ENCODE data around the gene COG2.

COG2 gene

DNA sequence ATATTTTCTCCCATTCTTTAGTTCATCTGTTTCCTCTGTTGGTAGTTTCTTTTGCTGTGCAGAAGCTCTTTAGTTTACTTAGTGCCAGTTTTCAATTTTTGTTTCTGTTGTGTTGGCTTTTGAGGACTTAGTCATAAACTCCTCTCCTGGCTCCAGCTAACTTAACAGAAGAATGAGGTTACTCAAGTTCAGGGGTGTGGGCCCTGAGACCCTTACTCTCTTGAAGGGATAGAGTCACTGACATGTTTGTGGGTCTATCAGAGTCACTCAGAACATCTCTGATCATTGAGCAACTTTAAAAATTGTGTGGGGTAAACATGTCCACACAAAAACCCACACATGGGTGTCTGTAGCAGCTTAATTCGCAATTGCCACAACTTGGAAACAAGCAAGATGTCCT lies 57.4 kb downstream of the COG2 start:
- DNase-seq (ENCODE audit: low read depth in 2 of 2, low spot score in 1 of 2): no peak

DNA sequence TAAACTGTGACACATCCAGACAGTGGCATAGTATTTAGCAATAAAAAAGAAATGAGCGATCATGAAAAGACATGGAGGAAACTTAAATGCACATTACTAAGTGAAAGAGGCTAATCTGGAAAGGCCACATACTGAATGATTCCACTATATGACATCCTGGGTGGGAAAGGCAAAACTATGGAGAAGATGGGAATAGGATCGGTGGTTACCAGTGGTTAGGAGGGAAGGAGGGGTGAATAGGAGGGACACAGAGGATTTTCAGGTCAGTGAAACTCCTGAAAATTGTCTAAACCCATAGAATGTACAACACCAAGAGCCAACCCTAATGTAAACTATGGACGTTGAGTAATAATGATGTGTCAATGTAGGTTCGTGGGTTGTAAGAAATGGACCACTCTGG lies 57.9 kb downstream of the COG2 start:
- DNase-seq (ENCODE audit: low read depth in 2 of 2, low spot score in 1 of 2): no peak

DNA sequence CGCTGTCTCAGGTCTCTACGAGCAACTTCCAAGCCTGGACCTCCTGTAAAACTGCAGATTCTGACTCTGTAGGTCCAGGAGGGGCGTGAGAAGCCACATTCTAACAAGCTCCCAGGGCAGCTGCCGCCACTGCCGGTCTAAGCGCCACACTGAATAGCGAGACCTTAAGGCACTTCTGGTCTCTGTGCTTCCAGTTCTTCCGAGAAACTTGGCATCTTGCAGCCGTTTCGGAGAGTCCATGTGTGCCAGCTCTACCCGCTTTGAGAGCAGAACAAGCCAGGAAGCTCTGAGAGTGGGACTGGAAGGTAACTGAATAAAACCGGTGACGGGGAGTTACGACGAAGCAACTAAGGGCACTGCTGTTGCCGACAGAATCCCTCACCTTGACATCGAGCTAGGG lies 59.2 kb downstream of the COG2 start:
- DNase-seq (ENCODE audit: low read depth in 2 of 2, low spot score in 1 of 2): no peak

DNA sequence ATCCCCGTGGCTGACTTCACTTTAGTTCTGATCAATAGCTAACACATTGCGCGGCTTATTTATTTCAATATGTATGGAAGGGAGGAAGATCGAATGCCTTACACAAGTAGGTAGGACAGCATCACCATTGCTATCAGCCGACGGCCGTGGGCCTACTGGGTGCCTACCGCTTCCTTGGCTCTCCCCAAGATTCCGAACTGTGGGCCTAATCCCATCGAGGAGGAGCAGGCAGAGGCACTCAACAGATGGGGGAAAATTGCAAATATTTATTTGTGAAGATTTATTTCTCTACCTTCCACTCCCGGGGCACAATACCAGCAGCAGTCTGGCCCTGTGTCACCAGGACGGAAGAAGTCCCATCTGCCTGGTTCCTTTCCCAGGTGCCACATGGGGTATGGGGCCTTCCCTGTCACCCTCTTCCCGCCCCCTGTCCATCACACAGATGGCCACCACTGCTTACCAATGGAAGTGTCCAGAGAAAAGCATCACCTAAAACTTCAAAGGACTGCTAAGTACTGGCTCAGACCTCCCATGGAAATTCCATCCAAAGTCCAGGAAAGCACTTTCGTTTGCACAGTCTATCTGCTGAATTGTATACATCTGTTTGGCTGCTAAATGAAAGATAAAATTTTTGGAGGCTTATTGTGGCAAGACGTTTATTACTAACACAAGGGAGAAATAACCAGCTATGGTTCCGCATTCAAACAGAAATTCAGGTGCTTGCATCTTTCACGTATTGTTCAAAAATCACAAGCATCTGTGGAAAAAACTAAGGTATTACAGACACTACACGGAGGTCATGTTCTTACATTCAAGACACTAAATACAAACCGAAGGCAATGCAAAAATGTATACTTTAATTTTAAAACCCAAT lies 59.9 kb downstream of the COG2 start:
- DNase-seq (ENCODE audit: low read depth in 2 of 2, low spot score in 1 of 2): no peak

DNA sequence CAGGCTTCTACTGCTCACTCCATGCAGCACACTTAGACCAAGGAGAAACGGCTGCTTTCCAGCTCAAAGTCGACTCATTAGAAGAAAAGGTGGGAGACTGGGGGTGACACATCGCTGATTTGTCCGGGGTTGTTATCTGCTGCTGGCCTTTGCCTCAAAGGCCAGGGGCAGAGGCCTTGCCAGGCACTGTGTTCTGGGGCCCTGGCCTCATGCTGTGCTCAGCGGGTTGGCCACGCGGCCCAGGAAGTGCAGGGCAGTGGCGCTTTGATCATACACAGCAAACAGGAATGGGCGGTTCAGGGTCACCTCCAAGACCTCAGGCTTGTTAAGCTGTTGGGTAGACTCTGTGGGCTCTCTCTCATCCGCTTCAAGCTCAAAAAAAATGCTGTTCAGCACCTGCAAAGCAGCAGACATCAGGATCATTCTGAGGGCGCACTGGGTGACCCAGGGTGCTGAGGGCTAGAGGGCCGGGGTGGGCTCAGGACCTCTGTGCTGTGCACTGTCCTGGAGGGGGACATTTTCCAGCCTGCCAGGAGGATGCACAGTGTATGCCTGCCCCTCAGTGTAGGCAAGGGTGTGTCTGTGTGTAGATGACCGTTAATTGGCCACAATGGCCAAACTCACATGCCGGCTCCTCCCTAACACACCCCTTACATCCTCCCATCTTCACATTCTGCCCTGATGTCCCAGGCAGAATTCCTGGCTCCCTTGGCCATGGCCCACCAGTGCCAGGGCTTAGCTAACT lies 60.8 kb downstream of the COG2 start:
- no peak for DNase-seq (ENCODE audit: low read depth in 2 of 2, low spot score in 1 of 2)

DNA sequence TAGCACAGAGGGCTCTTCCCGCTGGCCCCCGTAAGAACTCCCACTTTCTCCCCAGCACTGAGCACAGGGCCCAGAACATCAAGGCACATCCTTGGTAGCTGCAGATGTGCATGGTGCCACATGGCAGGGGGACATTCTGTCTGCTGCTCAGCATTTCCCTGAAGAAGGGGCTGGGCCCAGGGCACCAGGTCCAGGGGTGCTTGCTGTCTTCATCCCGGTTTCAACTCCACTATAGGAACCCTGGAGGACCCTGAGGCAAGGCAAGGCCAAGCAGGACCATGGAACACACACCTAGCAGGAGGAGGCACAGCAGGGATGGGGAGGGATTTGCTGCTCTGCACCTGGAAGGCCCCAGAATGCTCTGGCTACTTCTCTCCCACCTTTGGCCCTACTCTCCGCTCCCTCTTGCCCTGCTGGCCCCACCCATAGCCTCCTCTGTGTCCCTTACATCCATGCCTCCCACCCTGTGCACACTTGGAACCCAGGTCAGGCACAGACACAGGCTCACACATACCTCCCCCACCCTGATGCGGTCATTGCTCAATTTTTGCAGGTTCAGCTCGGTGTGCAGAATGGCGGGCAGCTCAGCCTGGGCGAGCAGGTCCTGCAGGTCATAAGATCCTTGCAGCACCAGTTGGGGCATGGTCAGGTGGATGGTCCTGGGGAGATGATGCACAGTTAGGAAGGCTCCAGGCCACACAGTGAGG lies 61.6 kb downstream of the COG2 start:
- DNase-seq (ENCODE audit: low read depth in 2 of 2, low spot score in 1 of 2): no peak

DNA sequence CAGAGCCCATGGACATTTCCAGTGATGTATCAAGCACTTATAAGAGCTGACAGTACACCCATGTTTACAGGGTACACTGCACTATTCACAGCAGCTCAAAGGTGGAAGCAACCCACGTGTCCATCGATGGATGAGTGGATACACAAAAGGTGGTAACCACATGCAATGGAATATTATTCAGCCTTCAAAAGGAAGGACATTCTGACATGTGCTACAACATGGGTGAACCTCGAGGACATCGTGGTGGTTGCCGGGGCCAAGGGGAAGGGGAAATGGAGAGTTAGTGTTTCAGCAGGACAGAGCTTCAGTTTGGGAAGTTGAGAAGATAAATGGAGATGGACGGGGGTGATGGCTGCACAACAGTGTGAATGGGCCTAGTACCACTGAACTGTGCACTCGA lies 62.5 kb downstream of the COG2 start:
- DNase-seq (ENCODE audit: low read depth in 2 of 2, low spot score in 1 of 2): no peak

DNA sequence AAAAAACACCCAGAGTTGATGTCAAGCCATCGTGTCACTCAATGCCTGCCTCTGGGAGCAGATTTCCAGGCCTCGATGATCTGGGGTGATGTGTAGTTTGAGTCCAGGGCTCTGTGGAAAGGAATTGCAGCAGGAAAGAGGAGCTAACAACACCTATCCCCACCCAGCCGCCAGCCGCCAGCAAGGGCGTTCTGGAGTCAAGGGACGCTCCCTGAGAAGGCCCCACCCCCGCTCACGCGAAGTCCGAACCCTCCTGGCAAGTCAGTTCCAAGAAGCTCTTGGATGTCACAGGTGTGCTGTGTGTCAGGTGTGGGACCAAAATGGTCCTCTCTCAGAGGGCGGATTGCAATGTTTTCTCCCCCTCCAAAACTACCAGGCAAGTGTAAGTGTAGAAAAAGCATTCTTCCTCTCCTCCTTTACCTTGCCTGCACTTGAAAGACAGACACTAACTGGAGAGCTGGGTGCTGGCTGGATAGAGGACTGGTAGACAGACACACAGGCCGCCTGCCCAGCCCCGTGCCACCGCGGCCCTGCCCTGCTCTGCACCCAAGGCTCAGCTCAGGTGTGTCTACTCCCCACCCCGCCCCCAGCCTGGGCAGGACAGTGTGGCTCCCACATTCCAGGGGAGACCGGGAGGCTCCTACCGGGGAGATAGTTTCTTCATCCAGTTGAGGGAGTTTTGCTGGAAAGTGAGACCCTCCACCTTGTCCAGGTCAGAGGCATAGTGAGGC lies 63.2 kb downstream of the COG2 start:
- no peak for DNase-seq (ENCODE audit: low read depth in 2 of 2, low spot score in 1 of 2)

DNA sequence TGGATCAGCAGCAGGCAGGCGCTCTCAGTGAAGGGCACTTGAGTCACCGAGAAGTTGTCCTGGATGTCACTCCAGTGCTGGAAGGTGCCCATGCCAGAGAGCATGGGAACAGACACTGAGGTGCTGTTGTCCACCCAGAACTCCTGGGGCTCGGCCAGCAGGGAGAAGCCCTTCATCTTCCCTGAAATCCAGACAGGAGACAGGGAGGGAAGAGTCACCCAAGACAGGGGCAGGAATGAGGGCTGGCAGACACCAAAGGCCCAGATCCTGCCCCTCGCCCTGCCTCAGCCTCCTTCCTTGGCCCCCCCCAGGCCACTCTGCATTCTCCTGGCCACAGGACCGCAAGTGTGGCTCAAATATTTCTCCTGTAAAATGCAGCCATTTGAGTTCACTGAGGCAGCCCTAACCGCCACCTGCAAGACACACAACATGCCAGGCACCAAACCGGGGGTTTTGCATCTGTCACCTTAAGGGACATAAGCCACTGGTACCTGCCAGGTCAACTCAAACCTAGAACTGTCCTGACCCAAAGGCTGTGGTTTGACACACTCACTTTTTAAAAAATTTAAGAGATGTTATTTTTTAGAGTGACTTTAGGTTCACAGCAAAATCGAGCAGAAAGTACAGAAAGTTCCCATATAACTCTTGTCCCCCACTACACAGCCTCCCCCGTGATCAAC lies 63.9 kb downstream of the COG2 start:
- no peak for DNase-seq (ENCODE audit: low read depth in 2 of 2, low spot score in 1 of 2)

DNA sequence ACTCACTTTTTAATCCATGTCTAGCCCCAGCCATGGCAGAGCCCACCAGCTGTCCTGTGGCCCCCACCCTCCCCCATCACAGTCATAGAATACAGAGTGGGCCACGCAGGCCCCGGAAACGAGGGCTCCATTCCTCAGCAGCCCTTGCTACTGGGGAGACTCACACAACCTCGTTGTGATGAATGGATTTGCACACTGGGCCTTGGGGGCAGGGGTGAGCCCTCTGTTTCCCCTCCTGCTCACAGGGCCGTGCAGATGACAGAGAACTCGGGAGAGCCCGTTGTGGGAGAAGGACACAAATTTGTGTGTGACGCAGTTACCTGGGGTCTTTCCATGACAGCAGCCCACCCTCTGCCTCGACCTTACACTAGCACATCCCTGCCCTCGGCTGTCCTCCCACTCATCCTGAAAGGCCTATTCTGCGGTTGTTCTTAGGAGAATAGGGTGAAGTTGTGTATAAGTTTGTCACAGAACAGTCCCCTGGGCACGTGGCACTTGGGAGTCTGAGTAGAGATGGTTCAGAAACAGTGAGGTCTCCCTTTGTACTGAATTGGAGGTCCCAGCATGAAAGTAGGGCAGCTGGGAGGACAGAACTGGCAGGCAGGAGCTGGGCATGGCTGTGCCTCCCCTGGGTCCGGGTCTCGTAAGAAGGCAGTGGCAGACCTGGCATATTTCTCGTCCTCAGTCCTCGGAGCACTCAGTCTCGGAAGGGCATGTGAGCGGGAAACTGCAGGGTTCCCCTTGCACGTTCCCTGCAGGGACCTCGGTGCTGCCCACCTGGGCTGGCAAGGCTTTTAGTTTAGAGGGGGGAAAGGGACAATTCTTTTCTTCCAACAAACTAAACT lies 64.8 kb downstream of the COG2 start:
- DNase-seq (ENCODE audit: low read depth in 2 of 2, low spot score in 1 of 2): no peak

DNA sequence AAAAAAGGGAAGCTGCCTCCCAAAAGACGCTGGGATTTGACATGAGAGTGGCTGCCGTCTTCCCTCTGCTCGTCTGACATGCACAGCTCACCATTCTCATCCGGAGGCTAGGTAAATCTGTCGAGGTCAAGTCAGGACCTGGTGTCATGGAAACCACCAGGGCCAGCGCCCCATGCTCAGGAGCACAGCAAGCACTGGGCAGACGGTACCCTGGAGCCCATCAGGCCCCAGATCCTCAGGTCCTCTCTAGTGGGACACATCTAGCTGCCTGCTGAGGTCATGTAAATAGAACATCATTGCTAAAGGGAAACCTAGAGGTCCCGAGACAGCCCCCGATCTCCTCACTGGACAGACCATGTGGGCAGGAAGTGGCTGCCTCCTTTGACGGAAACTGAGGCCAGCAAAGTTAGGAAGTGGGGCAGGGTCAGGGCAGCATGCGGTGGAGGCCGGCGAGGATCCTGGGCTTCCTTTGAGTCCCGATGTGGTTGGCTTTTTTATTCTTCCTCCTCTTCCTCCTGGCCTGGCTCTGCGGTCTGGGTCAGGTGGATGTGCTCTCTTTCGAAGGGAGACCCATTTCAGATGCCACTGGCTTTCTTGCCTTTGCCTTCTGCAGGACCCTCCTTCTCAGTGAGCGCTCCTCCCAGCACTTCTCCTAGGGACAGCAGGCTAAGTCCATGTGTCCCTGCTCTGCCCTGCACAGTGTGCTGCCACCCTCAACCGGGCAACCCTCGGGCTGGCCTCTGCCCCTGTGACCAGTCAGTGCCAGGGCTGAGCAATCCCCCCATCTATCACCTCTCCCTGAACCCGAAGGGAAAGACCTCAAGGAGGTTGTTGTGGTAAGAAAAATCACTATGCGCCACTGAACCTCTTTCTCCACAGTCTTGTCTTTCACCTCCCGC lies 65.7 kb downstream of the COG2 start:
- DNase-seq (ENCODE audit: low read depth in 2 of 2, low spot score in 1 of 2): no peak

DNA sequence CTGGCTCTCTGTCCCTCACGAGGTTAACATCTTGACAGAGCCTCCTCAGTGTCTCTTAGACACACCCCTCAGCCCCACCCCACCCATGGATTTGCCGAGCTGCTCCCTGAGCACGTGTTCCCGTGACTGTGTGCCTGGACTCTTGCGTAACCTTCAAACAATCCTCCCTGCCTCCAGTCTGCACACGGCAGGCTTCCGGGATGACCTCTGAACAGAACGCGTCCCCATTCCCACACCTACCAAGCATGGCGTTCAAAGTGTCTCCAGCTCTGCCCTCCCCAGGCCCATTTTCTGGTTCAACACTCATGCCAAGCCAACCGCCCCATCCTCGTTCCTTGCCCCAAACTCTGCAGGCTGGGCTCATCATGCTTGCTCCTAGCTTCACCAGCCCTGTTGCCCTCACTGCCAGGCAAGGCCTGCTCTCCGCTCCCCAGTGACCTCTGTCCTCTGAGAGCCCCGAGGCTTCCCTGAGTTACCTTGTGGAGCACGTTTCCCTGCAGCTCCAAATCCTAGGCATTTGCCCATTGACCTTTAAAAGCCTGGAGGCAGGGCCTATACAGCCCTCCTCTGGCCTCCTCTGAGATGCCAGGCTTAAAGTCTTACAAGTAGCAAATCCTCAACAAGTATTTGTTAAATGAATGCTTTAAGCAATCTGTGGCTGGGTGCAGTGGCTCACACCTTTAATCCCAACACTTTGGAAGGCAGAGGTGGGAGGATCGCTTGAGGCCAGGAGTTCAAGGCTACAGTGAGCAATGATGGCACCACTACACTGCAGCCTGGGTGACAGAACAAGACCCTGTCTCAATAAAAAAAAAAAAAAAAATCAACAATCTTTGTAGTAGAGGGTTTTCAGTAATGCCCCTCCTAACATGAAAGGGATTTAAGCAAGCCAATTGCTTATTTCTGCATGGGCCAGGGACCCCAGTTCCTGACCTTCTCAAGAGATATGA lies 66.6 kb downstream of the COG2 start:
- no peak for DNase-seq (ENCODE audit: low read depth in 2 of 2, low spot score in 1 of 2)

DNA sequence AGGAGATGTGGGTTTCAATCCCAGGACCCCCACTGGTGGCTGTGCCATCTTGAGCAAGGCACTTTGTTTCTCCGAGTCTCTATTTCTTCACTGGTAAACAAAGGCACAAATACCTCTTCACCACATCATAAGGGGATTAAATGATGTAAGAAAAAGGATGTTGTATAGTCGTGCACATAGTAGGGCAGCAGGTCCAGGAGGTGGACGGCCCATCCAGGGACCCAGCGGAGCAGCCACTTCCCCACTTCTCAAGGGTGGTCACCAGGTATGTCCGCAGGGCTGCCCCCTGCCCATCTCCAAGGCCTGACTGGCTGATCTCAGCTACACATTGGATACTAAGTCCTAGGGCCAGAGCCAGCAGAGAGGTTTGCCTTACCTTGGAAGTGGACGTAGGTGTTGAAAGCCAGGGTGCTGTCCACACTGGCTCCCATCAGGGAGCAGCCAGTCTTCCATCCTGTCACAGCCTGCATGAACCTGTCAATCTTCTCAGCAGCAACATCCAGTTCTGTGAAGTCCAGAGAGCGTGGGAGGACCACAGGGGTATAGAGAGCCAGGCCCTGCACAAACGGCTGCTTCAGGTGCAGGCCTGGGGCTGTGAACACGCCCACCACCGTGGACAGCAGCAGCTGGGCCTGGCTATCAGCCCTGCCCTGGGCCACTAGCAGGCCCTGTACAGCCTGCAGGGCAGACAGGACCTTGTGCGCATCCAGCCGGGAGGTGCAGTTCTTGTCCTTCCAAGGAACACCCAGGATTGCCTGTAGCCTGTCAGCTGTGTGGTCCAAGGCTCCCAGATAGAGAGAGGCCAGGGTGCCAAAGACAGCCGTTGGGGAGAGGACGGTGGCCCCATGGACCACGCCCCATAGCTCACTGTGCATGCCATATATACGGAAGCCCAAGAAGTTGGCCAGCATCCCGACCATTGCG lies 67.6 kb downstream of the COG2 start:
- DNase-seq (ENCODE audit: low read depth in 2 of 2, low spot score in 1 of 2): no peak

DNA sequence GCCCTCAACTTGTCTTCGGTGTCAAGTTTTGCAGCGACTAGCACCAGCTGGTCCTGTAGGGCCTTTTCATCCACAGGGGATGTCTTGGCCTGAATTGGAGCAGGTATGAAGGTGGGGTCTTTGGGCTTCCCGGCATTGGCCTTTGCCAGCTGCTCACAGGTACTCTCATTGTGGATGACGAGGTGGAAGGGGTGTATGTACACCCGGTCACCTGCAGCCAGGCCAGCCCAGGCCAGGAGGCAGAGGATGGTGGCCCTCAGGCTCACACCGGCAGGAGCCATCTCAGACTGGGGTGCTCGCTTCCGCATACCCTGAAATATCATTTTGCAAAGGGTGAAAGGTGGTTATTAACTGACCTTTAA lies 68.2 kb downstream of the COG2 start:
- DNase-seq (ENCODE audit: low read depth in 2 of 2, low spot score in 1 of 2): no peak

DNA sequence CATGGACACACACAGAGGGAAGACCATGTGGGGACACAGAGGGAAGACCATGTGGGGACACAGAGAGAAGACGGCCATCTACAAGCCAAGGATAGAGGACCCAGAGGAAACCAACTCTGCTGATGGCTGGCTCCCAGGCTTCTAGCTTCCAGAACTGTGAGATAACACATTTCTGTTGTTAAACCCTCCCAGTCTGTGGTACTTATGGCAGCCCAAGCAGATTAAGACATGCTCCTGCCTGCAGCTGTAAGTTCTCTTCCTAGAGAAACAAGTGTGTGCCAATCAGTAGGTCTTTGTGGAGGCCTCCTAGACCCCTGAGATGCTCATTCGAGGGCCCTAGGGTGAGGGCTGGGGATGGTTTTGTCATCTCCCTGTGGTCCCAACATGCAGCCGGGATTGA lies 69.0 kb downstream of the COG2 start:
- no peak for DNase-seq (ENCODE audit: low read depth in 2 of 2, low spot score in 1 of 2)

DNA sequence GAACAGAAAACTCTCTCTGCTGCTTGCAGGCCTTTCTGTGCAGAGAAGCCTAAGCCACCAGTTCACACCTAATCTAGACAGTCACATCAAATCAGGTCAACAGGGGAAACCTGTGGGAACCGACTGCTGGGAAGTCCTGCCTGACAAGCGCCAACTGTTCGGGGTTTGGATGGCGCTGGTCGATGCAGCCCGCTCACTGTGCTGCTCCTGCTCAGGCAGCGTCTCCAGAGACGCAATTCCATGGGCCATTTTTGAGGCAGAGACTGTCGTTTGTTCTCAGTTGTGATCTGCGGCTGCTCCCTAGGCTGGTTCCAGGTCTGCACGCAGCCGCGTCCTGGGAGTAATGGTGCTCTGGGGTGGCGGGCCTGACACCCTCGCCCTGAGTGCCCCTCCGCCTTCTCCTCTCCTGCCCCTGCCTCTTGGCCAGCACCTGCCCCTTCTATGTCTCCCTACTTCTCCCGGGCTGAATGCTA lies 70.2 kb downstream of the COG2 start:
- no peak for DNase-seq (ENCODE audit: low read depth in 2 of 2, low spot score in 1 of 2)

DNA sequence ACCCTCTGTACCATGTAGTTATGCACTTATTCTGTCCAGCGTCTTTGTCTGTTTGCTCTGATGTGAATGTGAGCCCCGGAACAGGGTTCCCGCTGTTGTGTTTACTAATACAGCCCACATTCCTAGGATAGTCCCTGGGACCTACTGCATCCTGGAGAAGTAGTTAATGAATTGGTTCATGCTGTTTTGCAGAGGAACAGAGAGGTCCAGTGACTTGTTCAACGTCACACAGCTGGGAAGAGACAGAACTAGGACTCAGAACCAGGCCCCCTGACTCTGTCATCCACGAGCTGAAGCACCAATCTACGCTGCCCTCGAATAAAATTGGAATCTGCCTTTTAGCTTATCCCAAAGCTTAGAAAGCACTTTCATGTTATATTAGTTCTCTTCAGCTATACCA lies 70.9 kb downstream of the COG2 start:
- no peak for DNase-seq (ENCODE audit: low read depth in 2 of 2, low spot score in 1 of 2)

All from stimulated activated CD8-positive, alpha-beta memory T cell treated with anti-CD3 and anti-CD28 coated beads, Interleukin-4, amount 100 ng/mL, for 4 hours (primary cell).